HG02852 (cell line): ENCODE results near the gene IL34.
"Not testable (repeated sequence)": the region's sequence is repeated elsewhere in the genome, so short reads cannot be mapped to it uniquely, and the experiment has no call there.

Experiments
- ATAC-seq: cut with Tn5 transposase; IDR thresholded peaks from one replicate; pipeline ENCODE4 v1.9.1; 2021; ENCODE audit warnings: mild to moderate bottlenecking, moderate library complexity; ENCODE audit not compliant: unreplicated experiment

Gene IL34

GRCh38 chr16:70656712-70657263, 10.4 kb downstream of the IL34 start:
- no peak for ATAC-seq

- no peak for ATAC-seq
Observed at GRCh38 chr16:70657956-70658355, 11.6 kb downstream of the IL34 start.

GRCh38 chr16:70658921-70659320, 12.6 kb downstream of the IL34 start:
- ATAC-seq: no peak

- no peak for ATAC-seq
Observed at GRCh38 chr16:70659546-70659945, 13.2 kb downstream of the IL34 start.

GRCh38 chr16:70659953-70660671, 13.8 kb downstream of the IL34 start:
- no peak for ATAC-seq

GRCh38 chr16:70660672-70661350, 14.5 kb downstream of the IL34 start:
- no peak for ATAC-seq

GRCh38 chr16:70661534-70661917, 15.2 kb downstream of the IL34 start:
- no peak for ATAC-seq

- ATAC-seq: no peak
Observed at GRCh38 chr16:70661918-70662641, 15.7 kb downstream of the IL34 start.

GRCh38 chr16:70662991-70663523, 16.7 kb downstream of the IL34 start:
- no peak for ATAC-seq

- no peak for ATAC-seq
Observed at GRCh38 chr16:70663524-70664324, 17.4 kb downstream of the IL34 start.

GRCh38 chr16:70664325-70665112, 18.2 kb downstream of the IL34 start:
- no peak for ATAC-seq

- no peak for ATAC-seq
Observed at GRCh38 chr16:70665113-70665694, 18.8 kb downstream of the IL34 start.

GRCh38 chr16:70665806-70666735, 19.7 kb downstream of the IL34 start:
- no peak for ATAC-seq

- no peak for ATAC-seq
Observed at GRCh38 chr16:70670175-70670574, 23.8 kb downstream of the IL34 start.

- ATAC-seq: not testable (repeated sequence)
Observed at GRCh38 chr16:70670938-70671337, 24.6 kb downstream of the IL34 start.

GRCh38 chr16:70674221-70675014, 28.1 kb downstream of the IL34 start:
- no peak for ATAC-seq

- no peak for ATAC-seq
Observed at GRCh38 chr16:70675851-70676513, 29.6 kb downstream of the IL34 start.
